GM21447 (cell line): ENCODE data around the gene ABLIM2.

Experiments used
- ATAC-seq: cut with Tn5 transposase; IDR thresholded peaks from one replicate; pipeline ENCODE4 v1.9.1; 2021; ENCODE audit not compliant: unreplicated experiment

Gene ABLIM2

GRCh38 chr4:8159537-8160232 lies 1.1 kb upstream of the ABLIM2 start:
- no peak for ATAC-seq

GRCh38 chr4:8157944-8158709 lies 486 bp downstream of the ABLIM2 start:
- ATAC-seq = no peak

GRCh38 chr4:8157496-8157895 lies 1.1 kb downstream of the ABLIM2 start:
- ATAC-seq = no peak

- no peak for ATAC-seq
Observed at GRCh38 chr4:8156617-8157016, 2.0 kb downstream of the ABLIM2 start.

GRCh38 chr4:8155660-8156421 lies 2.8 kb downstream of the ABLIM2 start:
- ATAC-seq = no peak

- no peak for ATAC-seq
Observed at GRCh38 chr4:8155048-8155447, 3.6 kb downstream of the ABLIM2 start.

GRCh38 chr4:8153441-8153840 lies 5.2 kb downstream of the ABLIM2 start:
- ATAC-seq = no peak

GRCh38 chr4:8152865-8153257 lies 5.8 kb downstream of the ABLIM2 start:
- no peak for ATAC-seq

- no peak for ATAC-seq
Observed at GRCh38 chr4:8152090-8152864, 6.3 kb downstream of the ABLIM2 start.

GRCh38 chr4:8151165-8151650 lies 7.4 kb downstream of the ABLIM2 start:
- no peak for ATAC-seq

GRCh38 chr4:8150152-8151090 lies 8.2 kb downstream of the ABLIM2 start:
- no peak for ATAC-seq

- ATAC-seq = no peak
Observed at GRCh38 chr4:8149664-8150063, 8.9 kb downstream of the ABLIM2 start.

GRCh38 chr4:8148785-8149435 lies 9.7 kb downstream of the ABLIM2 start:
- ATAC-seq = no peak

GRCh38 chr4:8148159-8148558 lies 10.5 kb downstream of the ABLIM2 start:
- no peak for ATAC-seq

GRCh38 chr4:8147231-8147970 lies 11.2 kb downstream of the ABLIM2 start:
- no peak for ATAC-seq

- no peak for ATAC-seq
Observed at GRCh38 chr4:8146157-8146556, 12.5 kb downstream of the ABLIM2 start.

- ATAC-seq = no peak
Observed at GRCh38 chr4:8144359-8144758, 14.3 kb downstream of the ABLIM2 start.

- ATAC-seq = no peak
Observed at GRCh38 chr4:8143392-8144140, 15.0 kb downstream of the ABLIM2 start.
